ENCODE results near the gene C3orf38.
A peak's percentile ranks its signal among the peaks of the same experiment; 100 is the strongest.
"Not testable (repeated sequence)": the region's sequence is repeated elsewhere in the genome, so short reads cannot be mapped to it uniquely, and the experiment has no call there.

Gene C3orf38

DNA sequence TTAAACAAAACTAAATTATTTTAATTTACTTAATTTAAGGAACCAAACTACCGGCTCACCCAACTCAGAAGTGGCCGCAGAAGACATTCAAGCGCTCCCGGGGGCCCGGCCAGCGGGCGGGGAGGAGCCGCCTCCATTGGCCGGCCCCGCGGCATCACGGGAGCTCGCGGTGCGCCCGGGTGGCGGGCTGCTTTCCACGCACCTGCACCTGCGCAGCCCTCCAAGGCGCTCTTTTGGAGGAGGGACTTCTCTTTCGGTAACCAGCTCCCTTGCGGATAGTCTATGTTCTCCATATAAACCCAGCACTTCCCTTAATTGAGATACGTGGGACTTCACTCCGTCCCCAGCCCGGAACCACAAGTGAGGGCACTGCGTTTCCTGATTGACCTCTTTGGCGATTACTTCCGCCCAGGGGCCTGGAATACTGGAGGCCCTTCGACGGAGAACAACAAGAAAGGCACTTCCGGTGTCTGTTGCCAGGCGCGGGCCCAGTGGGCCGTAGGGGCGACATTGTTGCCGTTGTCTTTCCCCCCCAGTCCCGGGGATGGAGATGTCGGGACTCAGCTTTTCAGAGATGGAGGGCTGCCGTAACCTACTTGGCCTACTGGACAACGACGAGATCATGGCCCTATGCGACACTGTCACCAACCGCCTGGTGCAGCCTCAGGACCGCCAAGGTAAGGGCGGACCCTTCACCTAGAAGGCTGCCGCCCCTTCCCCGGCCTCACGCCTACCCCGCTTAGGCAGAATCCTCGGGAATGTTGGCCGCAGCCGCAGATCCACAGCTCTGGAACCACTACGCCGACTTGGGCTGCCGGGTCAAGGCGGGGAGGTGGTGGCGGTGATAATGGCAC lies at the start of gene C3orf38:
Gene C3orf38 (plus strand): TSS at position 451 of the 854 bp plus-strand sequence. CDS start 94 bp downstream, at position 545.
- Mint-ChIP-seq H3K36me3 (peaks cover 4% of the 10 kb centered on the region), H3K27me3 (no peaks in the 10 kb centered on the region), H3K4me1 (peaks cover 27% of the 10 kb centered on the region), H3K4me3 (peak within 1 kb of the TSS; percentile 98), H3K27ac (peak within 1 kb of the TSS; percentile 98), H3K9me3 (no peaks in the 10 kb centered on the region)

DNA sequence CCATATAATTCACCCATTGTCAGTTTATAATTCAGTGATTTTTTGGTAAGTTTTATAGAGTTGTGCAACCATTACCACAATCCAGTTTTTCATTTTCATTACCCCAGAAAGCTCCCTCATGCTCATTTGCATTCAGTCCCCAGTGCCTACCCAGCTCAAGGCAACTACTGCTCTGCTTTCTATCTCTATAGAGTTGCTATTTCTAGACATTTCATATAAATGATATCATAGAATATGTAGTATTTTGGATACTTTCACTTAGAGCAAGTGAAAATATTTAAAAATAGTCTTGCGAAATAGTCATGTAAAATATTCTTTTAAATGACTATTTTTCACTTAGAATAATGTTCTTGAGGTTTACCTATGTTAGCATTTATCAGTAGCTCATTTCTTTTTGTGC lies 48.6 kb upstream of the C3orf38 start:
- Mint-ChIP-seq H3K27ac (no peak overlapping the region), H3K36me3 (peaks cover 41% of the 10 kb centered on the region), H3K4me1 (peaks cover 48% of the 10 kb centered on the region), H3K27me3 (no peaks in the 10 kb centered on the region), H3K9me3 (peaks cover 10% of the 10 kb centered on the region), H3K4me3 (no peak overlapping the region)

DNA sequence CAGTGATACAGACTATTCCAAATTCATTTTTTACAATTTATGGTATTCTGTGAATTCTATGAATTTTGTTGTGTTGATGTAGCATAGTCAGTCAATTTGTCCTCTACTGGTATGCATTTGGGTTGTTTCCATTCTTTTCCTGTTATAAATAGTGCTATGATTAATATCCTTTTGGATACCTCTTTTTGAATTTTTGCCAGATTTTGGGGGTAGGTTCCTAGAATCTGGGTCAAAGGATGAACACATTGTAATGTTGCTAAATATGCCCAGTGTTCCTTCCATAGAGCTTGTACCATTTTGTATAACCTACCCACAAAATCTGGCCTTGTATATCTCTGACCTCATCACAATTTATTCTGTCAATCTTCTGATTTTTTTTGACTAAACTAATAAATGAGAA lies 44.4 kb upstream of the C3orf38 start:
- peaks cover 10% of the 10 kb centered on the region for H3K9me3 Mint-ChIP-seq
- H3K36me3 Mint-ChIP-seq = peaks cover 20% of the 10 kb centered on the region
- H3K4me1 Mint-ChIP-seq = peaks cover 59% of the 10 kb centered on the region
- H3K4me3 Mint-ChIP-seq = no peak overlapping the region
- H3K27me3 Mint-ChIP-seq = no peaks in the 10 kb centered on the region
- H3K27ac Mint-ChIP-seq = no peak overlapping the region

DNA sequence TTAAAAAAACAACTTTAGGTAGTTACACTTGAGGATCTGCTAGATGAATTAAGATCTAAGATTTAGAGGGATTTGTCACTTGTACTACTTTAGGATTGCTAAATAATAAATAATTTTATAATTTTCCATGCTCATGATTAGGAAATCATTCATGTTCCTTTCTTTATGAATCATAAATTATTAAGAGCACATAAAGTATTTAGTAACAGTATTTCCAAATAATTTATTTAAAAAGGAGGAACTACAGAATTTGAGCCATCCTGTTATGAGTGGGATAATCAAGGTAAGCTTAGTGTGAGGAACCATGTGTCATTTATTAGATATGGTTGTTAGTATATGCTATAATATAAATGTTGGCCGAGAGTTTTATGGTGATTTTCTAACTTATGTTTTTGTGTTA lies 37.5 kb upstream of the C3orf38 start:
- Mint-ChIP-seq H3K4me1 (peaks cover 37% of the 10 kb centered on the region), H3K27ac (no peak overlapping the region), H3K9me3 (no peaks in the 10 kb centered on the region), H3K27me3 (no peaks in the 10 kb centered on the region), H3K4me3 (no peak overlapping the region), H3K36me3 (peaks cover 12% of the 10 kb centered on the region)

DNA sequence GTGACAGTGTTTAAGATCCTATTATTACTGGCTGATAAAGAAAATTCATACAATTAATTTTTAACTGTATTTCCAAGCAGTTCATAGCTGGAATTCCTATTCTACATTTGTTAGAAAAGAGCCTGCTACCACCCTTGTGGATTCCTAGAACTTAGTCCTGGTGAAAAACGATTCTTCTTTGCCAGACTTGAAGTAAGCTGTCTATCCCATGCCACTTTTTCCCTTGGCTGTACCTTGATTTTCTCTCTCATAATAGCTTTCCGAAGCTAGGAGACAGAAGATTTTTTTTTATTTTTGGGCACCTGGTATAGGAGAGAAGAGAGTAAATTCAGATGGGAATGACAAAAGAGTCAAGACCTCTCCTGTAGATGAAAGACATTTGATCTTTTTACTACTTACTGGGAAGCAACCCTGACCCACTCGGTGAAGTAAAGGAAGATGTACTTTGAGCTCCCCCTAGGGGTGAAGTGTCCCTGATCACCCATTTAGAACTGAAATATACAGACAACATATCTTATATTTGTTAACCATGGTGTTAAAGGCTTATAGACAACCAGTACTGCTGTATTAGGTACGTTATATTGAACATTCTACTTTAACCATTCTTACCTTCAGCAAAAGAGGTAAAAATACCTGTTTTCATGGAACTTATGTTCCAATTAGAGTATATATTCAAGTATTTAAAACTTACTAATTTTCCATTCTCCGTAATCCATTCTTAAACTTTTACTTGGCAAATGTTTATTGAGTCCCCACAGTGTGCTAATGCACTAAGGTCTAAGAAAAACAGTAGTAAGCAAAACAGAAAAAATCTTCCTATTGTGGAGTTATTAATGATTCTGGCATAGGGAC lies 36.2 kb upstream of the C3orf38 start:
- Mint-ChIP-seq H3K4me3 (no peak overlapping the region), H3K27ac (no peak overlapping the region), H3K9me3 (no peaks in the 10 kb centered on the region), H3K27me3 (no peaks in the 10 kb centered on the region), H3K36me3 (peaks cover 18% of the 10 kb centered on the region), H3K4me1 (peaks cover 36% of the 10 kb centered on the region)

DNA sequence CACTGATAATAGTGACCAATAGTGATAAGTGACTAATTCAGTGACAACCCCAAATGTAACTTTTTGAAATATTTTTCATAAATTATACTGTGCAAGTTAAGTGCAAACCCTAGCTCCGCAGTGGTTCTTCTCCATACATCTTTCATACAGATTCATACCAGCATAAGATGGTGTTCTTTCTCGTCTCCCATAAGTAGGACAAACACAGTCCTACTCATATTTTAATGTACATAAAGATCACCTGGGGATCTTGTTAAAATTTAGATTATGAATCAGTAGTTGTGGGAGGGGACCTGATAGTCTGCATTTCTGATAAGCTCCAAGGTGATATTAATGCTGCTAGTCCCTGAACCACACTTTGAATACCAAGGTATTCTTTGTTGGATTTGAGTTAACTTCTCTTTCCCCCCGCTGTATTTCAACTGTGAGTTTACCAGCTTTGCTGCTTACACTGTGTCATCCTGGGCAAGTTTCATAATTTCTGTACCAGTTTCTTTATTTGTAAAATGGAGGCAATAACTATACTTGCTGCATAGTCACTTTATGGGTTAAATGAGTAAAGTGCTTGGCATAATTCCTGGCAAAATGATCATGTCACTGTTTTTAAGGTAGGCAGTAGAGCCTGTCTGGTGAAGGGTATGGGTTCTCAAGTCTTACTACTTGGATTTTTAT lies 34.7 kb upstream of the C3orf38 start:
- Mint-ChIP-seq H3K27ac (no peak overlapping the region), H3K4me3 (no peak overlapping the region), H3K27me3 (no peaks in the 10 kb centered on the region), H3K36me3 (peaks cover 18% of the 10 kb centered on the region), H3K4me1 (peaks cover 26% of the 10 kb centered on the region), H3K9me3 (no peaks in the 10 kb centered on the region)

DNA sequence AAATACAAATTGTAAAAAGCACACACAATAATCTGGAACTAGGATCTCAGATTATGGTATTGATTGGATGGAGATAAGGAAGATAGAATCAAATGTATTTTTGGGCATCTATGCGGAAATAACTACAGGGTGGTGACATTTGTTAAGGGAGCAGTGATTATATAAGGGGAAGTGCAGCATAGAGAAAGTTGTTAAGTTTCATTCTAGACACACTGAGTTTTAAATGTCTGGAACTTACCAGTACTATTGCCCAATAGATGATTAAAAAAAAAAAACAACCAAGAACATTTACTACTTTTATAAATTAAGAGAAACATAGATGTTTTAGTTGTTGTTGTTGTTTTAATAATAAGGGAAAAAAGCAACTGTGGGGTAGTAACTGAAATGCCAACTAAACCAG lies 32.1 kb upstream of the C3orf38 start:
- Mint-ChIP-seq H3K4me3 (no peak overlapping the region), H3K27ac (no peak overlapping the region), H3K36me3 (peaks cover 20% of the 10 kb centered on the region), H3K4me1 (peaks cover 40% of the 10 kb centered on the region), H3K27me3 (no peaks in the 10 kb centered on the region), H3K9me3 (no peaks in the 10 kb centered on the region)

DNA sequence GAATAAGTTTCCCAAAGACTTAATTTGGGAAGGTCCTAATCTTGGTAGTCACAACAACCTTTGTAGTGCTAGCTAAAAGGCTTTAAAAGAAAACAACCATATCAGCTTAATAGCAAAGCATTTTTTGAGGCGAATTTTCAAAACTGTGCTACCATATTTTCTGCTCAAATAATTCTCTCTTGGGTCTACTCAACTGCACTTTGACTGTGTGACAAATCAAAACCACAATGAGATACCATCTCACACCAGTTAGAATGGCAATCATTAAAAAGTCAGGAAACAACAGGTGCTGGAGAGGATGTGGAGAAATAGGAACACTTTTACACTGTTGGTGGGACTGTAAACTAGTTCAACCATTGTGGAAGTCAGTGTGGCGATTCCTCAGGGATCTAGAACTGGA lies 31.2 kb upstream of the C3orf38 start:
- H3K4me3 Mint-ChIP-seq, H3K9me3 Mint-ChIP-seq, H3K27me3 Mint-ChIP-seq, H3K27ac Mint-ChIP-seq: not testable (repeated sequence)
- Mint-ChIP-seq H3K36me3 (peaks cover 20% of the 10 kb centered on the region), H3K4me1 (peaks cover 43% of the 10 kb centered on the region)

DNA sequence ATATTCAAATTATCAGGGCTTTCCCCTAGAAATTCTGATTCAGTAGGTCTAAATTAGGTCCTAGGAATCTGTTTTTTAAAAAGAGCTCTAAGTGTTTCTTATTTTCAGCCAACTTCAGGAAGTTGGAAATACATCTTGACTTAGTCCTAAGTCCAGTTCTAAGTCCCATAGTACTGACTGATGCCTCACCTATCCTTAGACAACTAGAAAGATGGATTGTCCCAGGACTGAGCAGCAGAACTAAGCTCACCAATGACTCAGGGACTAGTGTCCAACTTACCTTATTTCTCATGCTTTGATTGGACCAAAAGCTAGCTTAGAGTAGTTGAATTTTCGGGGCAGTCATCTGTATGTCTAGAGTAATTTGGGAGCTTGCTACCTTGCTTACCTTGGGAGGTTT lies 26.2 kb upstream of the C3orf38 start:
- H3K4me3 Mint-ChIP-seq = no peak overlapping the region
- H3K27ac Mint-ChIP-seq = no peak overlapping the region
- peaks cover 2% of the 10 kb centered on the region for H3K36me3 Mint-ChIP-seq
- H3K9me3 Mint-ChIP-seq = no peaks in the 10 kb centered on the region
- H3K27me3 Mint-ChIP-seq = no peaks in the 10 kb centered on the region
- peaks cover 29% of the 10 kb centered on the region for H3K4me1 Mint-ChIP-seq

GRCh38 chr3:88131695-88132094 lies 18.1 kb upstream of the C3orf38 start:
- Mint-ChIP-seq H3K36me3 (peaks cover 8% of the 10 kb centered on the region), H3K4me1 (peaks cover 5% of the 10 kb centered on the region), H3K27me3 (no peaks in the 10 kb centered on the region), H3K9me3 (no peaks in the 10 kb centered on the region), H3K4me3 (no peak overlapping the region), H3K27ac (peak overlapping the region; percentile 12)

GRCh38 chr3:88132894-88133293 lies 16.9 kb upstream of the C3orf38 start:
- Mint-ChIP-seq H3K27me3 (no peaks in the 10 kb centered on the region), H3K27ac (no peak overlapping the region), H3K36me3 (peaks cover 10% of the 10 kb centered on the region), H3K9me3 (no peaks in the 10 kb centered on the region), H3K4me3 (no peak overlapping the region), H3K4me1 (no peaks in the 10 kb centered on the region)

DNA sequence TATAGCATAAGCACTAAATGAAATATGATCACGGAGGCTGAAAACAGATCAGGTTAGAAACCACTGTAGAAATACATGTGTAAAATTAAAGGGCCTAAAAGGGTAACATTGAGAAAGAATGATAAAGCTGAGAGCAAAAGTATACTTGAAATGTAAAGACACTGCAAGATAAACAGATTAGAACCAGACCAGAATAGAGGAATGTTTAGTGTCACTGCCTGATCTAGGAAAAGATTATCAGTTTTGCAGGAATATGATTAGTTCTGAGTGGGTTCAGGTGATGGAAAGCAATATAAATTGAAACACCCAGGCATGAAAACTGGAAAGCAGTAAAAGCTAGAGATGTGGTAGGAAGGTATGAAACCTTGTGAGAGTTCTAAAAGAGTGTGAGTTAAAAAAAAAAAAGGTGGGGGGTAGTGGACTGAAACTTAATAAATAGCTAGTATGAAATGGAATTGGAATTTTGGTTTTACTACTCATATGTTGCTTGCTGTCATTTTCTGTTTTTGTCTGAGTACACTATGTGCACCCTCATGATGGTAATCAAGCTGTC lies 16.0 kb upstream of the C3orf38 start:
- Mint-ChIP-seq H3K36me3 (peaks cover 10% of the 10 kb centered on the region), H3K4me3 (no peak overlapping the region), H3K4me1 (no peaks in the 10 kb centered on the region), H3K27me3 (no peaks in the 10 kb centered on the region), H3K9me3 (no peaks in the 10 kb centered on the region), H3K27ac (no peak overlapping the region)

GRCh38 chr3:88137836-88138235 lies 11.9 kb upstream of the C3orf38 start:
- H3K9me3 Mint-ChIP-seq = no peaks in the 10 kb centered on the region
- H3K27me3 Mint-ChIP-seq = no peaks in the 10 kb centered on the region
- no peaks in the 10 kb centered on the region for H3K4me1 Mint-ChIP-seq
- peaks cover 18% of the 10 kb centered on the region for H3K36me3 Mint-ChIP-seq
- H3K27ac Mint-ChIP-seq = peak overlapping the region; percentile 73
- no peak overlapping the region for H3K4me3 Mint-ChIP-seq

DNA sequence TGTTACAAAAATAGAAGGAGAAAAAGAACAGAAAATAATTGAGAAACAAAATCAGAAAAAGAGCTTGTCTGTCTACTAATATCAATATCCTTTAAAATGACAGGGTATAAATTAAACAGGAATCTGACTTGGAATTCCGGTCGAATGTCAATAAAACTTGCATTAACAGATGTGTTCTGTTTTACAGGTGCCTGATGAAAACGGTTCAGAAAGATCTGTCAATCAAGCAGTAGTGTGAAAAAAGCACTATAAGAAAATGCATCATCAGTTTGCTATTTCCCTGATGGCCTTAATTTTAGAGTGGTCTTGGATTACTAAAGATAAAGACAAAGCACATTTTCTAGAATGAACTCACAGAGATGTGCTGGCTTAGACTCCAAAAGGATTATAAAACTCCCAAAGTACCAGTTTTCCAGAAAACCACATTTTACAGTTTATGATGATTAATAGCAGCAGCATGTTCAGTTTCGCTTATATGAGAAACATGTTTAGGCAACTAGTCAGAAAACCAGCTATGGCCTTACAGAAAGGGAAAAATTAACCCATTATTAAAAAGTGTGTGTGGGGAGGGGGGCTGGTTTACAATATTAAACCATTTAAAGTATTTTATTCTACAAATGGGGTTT lies 8.2 kb upstream of the C3orf38 start:
- H3K9me3 Mint-ChIP-seq = no peaks in the 10 kb centered on the region
- no peak overlapping the region for H3K4me3 Mint-ChIP-seq
- H3K36me3 Mint-ChIP-seq = peaks cover 14% of the 10 kb centered on the region
- H3K27ac Mint-ChIP-seq = no peak overlapping the region
- H3K4me1 Mint-ChIP-seq = no peaks in the 10 kb centered on the region
- no peaks in the 10 kb centered on the region for H3K27me3 Mint-ChIP-seq

DNA sequence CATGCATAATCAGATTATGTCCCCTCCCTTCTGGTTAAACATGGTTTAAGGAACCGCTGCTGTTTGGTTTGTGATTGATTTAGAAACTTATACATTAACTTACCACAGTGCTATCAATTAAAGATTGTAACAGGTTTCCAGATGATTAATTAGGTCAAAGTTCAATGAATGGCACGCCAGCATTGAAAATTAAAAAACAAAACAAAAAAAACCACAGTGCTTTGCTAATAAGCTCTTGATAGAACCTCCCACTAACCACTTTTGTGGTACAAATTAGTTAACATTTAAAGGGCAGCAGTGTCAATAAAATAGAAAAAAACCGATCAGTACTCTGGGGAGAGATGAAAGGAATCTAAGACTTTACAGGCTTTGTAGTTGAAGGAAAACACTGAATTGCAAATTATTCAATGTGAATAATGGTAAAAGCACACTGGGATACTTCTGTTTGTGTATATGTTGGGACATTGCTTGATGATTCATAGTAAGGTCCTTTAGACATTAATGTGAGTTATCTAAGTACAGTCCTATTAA lies 7.6 kb upstream of the C3orf38 start:
- Mint-ChIP-seq H3K9me3 (no peaks in the 10 kb centered on the region), H3K27me3 (no peaks in the 10 kb centered on the region), H3K4me3 (no peak overlapping the region), H3K36me3 (peaks cover 12% of the 10 kb centered on the region), H3K4me1 (no peaks in the 10 kb centered on the region), H3K27ac (no peak overlapping the region)
